Gastroesophageal sphincter (tissue), 4 donors: ENCODE data around the gene RIPPLY3. TPM values are rescaled to one million over a fixed set of nuclear protein-coding genes. Genes with fewer than 3 reads are reported as not detected.

ENCODE experiments used
- ATAC-seq: fragments of 150-250 bp; one replicate; pipeline ENCODE4 v1.9.1; 2016; ENCODE audit warnings: mild to moderate bottlenecking, moderate library complexity
- H3K27ac ChIP-seq, 4 donors: fragments of 200-600 bp; sonication (generic) in 3 of 4; 1 replicate in 3 of 4; 2 replicates in 1 of 4; pipeline ENCODE4 v1.5.1; 2016 to 2019
- H3K27me3 ChIP-seq: fragments of 200-600 bp; sonication (generic); one replicate; pipeline ENCODE4 v1.5.1; 2019
- H3K36me3 ChIP-seq, 2 donors: fragments of 200-600 bp; sonication (generic); one replicate each; pipeline ENCODE4 v1.5.1; 2019; ENCODE audit warnings: control low read depth in 1 of 2
- H3K4me1 ChIP-seq, 3 donors: fragments of 200-600 bp; sonication (generic); 1 replicate in 2 of 3; 2 replicates in 1 of 3; pipeline ENCODE4 v1.5.1; 2016 to 2019; ENCODE audit warnings: control low read depth in 2 of 3
- H3K4me3 ChIP-seq, 2 donors: fragments of 200-600 bp; sonication (generic); one replicate each; pipeline ENCODE4 v1.5.1; 2019; ENCODE audit warnings: mild to moderate bottlenecking in 1 of 2, moderate library complexity in 1 of 2
- H3K9me3 ChIP-seq, 3 donors: fragments of 200-600 bp; sonication (generic); one replicate each; pipeline ENCODE4 v1.5.1; 2017 to 2019; ENCODE audit warnings: control low read depth in 2 of 3
- EP300 ChIP-seq: sonication (generic); formaldehyde crosslinking; IDR thresholded peaks from one replicate; pipeline ENCODE4 v1.6.1; 2017; ENCODE audit warnings: antibody characterized with exemption, mild to moderate bottlenecking
- POLR2A ChIP-seq, 2 donors: fragments of 450-650 bp; IDR thresholded peaks; one replicate each; pipeline ENCODE4 v1.6.1; 2017; ENCODE audit warnings: antibody characterized with exemption in 2 of 2, mild to moderate bottlenecking in 2 of 2, moderate library complexity in 1 of 2
- POLR2AphosphoS5 ChIP-seq: sonication (generic); formaldehyde crosslinking; IDR thresholded peaks from one replicate; pipeline ENCODE4 v1.6.1; 2017; ENCODE audit warnings: antibody characterized with exemption
- WGBS, 2 donors: methylation state at CpG; one replicate each; pipeline ENCODE4 v1.1.5; 2018; ENCODE audit warnings: low coverage in 1 of 2; 5-methylcytosine and 5-hydroxymethylcytosine counted together
- total RNA-seq, 4 donors: library from RNA; depleted of rRNA; stranded (reverse); fragments of >200 nt; gene quantifications; one replicate each; pipeline ENCODE4 v1.1.0, GENCODE V29; 2016
- TF ChIP-seq, protein P1 (sequence below), 4 experiments: fragments of 200-600 bp in 2 of 4; fragments of 450-650 bp in 2 of 4; sonication (generic) in 1 of 4; IDR thresholded peaks; one replicate each; pipeline ENCODE4 v1.5.1; 2017 to 2019; ENCODE audit warnings: antibody characterized with exemption in 4 of 4, mild to moderate bottlenecking in 2 of 4, moderate library complexity in 2 of 4

The RIPPLY3 gene
- total RNA-seq, 4 donors from 2014 or later = not detected

- TF ChIP-seq POLR2AphosphoS5 = no peak
- TF ChIP-seq, protein P1, sequence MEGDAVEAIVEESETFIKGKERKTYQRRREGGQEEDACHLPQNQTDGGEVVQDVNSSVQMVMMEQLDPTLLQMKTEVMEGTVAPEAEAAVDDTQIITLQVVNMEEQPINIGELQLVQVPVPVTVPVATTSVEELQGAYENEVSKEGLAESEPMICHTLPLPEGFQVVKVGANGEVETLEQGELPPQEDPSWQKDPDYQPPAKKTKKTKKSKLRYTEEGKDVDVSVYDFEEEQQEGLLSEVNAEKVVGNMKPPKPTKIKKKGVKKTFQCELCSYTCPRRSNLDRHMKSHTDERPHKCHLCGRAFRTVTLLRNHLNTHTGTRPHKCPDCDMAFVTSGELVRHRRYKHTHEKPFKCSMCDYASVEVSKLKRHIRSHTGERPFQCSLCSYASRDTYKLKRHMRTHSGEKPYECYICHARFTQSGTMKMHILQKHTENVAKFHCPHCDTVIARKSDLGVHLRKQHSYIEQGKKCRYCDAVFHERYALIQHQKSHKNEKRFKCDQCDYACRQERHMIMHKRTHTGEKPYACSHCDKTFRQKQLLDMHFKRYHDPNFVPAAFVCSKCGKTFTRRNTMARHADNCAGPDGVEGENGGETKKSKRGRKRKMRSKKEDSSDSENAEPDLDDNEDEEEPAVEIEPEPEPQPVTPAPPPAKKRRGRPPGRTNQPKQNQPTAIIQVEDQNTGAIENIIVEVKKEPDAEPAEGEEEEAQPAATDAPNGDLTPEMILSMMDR (IDR thresholded peaks at IDR 0.05) = no peak
- no peak for TF ChIP-seq EP300
- TF ChIP-seq POLR2A (IDR thresholded peaks at IDR 0.05) = no peak
- no peaks in the 10 kb centered on the region for H3K9me3 ChIP-seq
- H3K4me3 ChIP-seq = no peak overlapping the region
- peaks cover 0 to 10% (median 3%) of the 10 kb centered on the region in 3 donors for H3K4me1 ChIP-seq
- 77 to 80% methylated on average over 6 of the region's 6 CpGs for WGBS, 2 donors
- H3K27ac ChIP-seq = no peak overlapping the region
- ATAC-seq = no peak
- no peaks in the 10 kb centered on the region for H3K27me3 ChIP-seq
- H3K36me3 ChIP-seq = no peaks in the 10 kb centered on the region
These were observed 31.7 kb upstream of the RIPPLY3 start for GRCh38 chr21:36974851-36975192.

DNA sequence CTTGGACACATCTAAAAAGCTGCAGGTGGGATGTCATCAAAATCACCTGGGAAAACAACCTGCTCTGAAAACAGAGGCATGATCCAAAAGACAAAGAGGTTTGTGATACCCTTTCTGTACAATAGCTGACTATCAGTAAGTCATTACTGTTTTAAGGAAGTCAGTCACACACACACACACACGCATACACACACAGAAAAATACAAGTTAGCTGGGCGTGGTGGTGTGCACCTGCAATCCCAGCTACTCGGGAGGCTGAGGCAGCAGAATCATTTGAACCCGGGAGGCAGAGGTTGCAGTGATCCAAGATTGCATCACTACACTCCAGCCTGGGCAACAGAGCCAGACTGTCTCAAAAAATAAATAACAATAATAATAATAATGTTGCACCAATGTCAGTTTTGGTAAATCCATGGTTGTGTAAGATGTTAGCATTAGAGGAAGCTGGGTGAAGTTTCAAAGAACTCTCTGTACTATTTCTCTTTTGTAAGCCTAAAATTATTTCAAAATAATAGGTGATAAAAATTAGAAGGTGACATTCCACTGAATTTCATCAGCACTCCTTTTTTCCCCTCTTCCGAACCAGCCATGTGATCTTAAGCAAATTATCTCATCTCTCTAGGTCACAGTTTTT is 30.2 kb upstream of the RIPPLY3 start:
- 73 to 83% methylated on average over 3 to 5 of the region's 5 CpGs for WGBS, 2 donors
- Histone ChIP-seq H3K27ac (peak overlapping the region in 1 of 4 donors; percentile 7), H3K9me3 (no peaks in the 10 kb centered on the region), H3K4me3 (no peak overlapping the region), H3K36me3 (no peaks in the 10 kb centered on the region), H3K4me1 (peaks cover 0 to 22% (median 10%) of the 10 kb centered on the region in 3 donors), H3K27me3 (no peaks in the 10 kb centered on the region)
- TF ChIP-seq POLR2AphosphoS5 = no peak
- TF ChIP-seq EP300 = no peak
- TF ChIP-seq, protein P1 (IDR thresholded peaks at IDR 0.05) = no peak
- TF ChIP-seq POLR2A (IDR thresholded peaks at IDR 0.05) = no peak
- ATAC-seq = peak; percentile 46

DNA sequence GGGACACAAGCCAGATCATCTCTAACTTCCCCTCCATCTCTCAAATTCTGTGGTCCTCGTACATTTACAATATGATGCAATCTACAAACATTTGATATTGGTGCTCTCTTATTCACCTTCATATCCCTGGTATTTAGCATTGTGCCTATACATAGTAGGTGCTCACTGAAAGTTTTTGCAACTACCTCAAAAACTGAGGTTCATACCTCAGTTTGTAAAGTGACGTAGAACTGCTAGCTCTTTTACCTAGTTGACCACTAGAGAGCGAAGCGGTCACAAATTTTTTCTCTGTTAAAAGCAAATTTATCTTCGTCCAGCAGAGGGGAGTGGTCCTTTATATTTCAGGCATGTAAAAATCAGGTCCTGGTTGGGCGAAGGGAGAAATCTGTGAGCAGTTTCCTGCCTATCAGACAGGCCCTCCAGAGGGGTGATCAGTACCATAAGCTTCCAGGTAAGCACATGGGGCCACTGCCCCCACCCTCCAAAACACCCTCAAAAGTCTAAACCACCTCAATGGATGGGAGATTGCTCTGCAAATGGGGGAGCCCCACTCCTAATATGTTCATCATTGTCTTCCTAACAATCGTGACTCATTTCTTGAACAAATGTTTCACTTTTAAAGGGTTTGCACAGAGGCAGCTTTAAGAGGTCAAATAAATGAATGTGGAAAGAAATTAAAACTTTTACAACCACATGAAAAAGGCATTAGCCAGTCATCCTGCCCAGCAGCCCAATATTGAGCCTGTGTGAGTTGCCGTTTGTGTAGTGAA is 29.4 kb upstream of the RIPPLY3 start:
- peaks cover 0 to 22% (median 10%) of the 10 kb centered on the region in 3 donors for H3K4me1 ChIP-seq
- H3K4me3 ChIP-seq = no peak overlapping the region
- H3K9me3 ChIP-seq = no peaks in the 10 kb centered on the region
- H3K36me3 ChIP-seq = no peaks in the 10 kb centered on the region
- ATAC-seq = peak; percentile 18
- TF ChIP-seq EP300 (no peak), POLR2A (IDR thresholded peaks at IDR 0.05) (no peak)
- TF ChIP-seq, protein P1 (IDR thresholded peaks at IDR 0.05) = peak in 3 of 4 experiments; percentile 36 to 45 (median 39)
- peak overlapping the region in 1 of 4 donors; percentile 7 for H3K27ac ChIP-seq
- no peaks in the 10 kb centered on the region for H3K27me3 ChIP-seq
- WGBS, 2 donors = 22 to 39% methylated on average over 5 to 8 of the region's 8 CpGs

- H3K4me1 ChIP-seq = peaks cover 0 to 22% (median 10%) of the 10 kb centered on the region in 3 donors
- H3K27me3 ChIP-seq = no peaks in the 10 kb centered on the region
- WGBS, 2 donors = 18 to 23% methylated on average over 3 to 7 of the region's 53 CpGs
- H3K9me3 ChIP-seq = no peaks in the 10 kb centered on the region
- TF ChIP-seq POLR2A (IDR thresholded peaks at IDR 0.05) = no peak
- no peak for TF ChIP-seq POLR2AphosphoS5
- TF ChIP-seq EP300 = no peak
- TF ChIP-seq, protein P1 (IDR thresholded peaks at IDR 0.05) = peak in 2 of 4 experiments; percentile 11 to 20
- H3K27ac ChIP-seq = peak overlapping the region in 2 of 4 donors; percentile 31 to 60
- H3K36me3 ChIP-seq = no peaks in the 10 kb centered on the region
- H3K4me3 ChIP-seq = peak overlapping the region; percentile 31 to 59
- peak; percentile 60 for ATAC-seq
These were observed 26.0 kb upstream of the RIPPLY3 start for GRCh38 chr21:36980280-36981048.
